Colonic mucosa (tissue), 4 donors: ENCODE results near the gene KYAT1. TPM values are rescaled to one million over a fixed set of nuclear protein-coding genes. Genes with fewer than 3 reads are reported as not detected.

Experiments used
- DNase-seq: peaks from one replicate; pipeline ENCODE4 v3.0.0-alpha.2; 2020
- H3K27ac ChIP-seq: fragments of 200-600 bp; one replicate; pipeline ENCODE4 v1.8.0; 2021
- H3K27me3 ChIP-seq: fragments of 200-600 bp; one replicate; pipeline ENCODE4 v1.8.0; 2021
- H3K36me3 ChIP-seq: fragments of 200-600 bp; one replicate; pipeline ENCODE4 v1.8.0; 2021
- H3K4me1 ChIP-seq: fragments of 200-600 bp; one replicate; pipeline ENCODE4 v1.8.0; 2021; ENCODE audit warnings: mild to moderate bottlenecking
- H3K4me3 ChIP-seq: fragments of 200-600 bp; one replicate; pipeline ENCODE4 v1.8.0; 2021
- H3K9ac ChIP-seq, 2 donors: one replicate each; pipeline ENCODE4 v1.7.0; 2013; ENCODE audit warnings: control low read depth in 2 of 2, low read depth in 2 of 2, low read length in 2 of 2
- H3K9me3 ChIP-seq: fragments of 200-600 bp; one replicate; pipeline ENCODE4 v1.8.0; 2021
- intact Hi-C: fragments of 100-400 bp; cut with DNase I; formaldehyde crosslinking; loops from one replicate; pipeline ENCODE4 v1.14.1; 2022
- total RNA-seq, 2 donors: library from RNA; stranded (reverse); fragmentation: NEBNext Ultra II Directional in 1 of 2; extraction: Animal tissue kit (Norgen Biotek cat#: 25700) in 1 of 2; gene quantifications; one replicate each; pipeline ENCODE4 v1.2.1, GENCODE V29; 2021
- TF ChIP-seq, protein P1 (sequence below): fragments of 200-600 bp; IDR thresholded peaks from one replicate; pipeline ENCODE4 v1.8.0; 2022; ENCODE audit warnings: antibody characterized with exemption, mild to moderate bottlenecking
- donor health status: healthy.
- donor health status: DM: no; HTN: no; CAD: no.
- donor health status: DM: no; HTN: no; CAD: no.

The KYAT1 gene
- total RNA-seq, 2 donors from 2014 or later: 2.0 to 5.1 TPM

DNA sequence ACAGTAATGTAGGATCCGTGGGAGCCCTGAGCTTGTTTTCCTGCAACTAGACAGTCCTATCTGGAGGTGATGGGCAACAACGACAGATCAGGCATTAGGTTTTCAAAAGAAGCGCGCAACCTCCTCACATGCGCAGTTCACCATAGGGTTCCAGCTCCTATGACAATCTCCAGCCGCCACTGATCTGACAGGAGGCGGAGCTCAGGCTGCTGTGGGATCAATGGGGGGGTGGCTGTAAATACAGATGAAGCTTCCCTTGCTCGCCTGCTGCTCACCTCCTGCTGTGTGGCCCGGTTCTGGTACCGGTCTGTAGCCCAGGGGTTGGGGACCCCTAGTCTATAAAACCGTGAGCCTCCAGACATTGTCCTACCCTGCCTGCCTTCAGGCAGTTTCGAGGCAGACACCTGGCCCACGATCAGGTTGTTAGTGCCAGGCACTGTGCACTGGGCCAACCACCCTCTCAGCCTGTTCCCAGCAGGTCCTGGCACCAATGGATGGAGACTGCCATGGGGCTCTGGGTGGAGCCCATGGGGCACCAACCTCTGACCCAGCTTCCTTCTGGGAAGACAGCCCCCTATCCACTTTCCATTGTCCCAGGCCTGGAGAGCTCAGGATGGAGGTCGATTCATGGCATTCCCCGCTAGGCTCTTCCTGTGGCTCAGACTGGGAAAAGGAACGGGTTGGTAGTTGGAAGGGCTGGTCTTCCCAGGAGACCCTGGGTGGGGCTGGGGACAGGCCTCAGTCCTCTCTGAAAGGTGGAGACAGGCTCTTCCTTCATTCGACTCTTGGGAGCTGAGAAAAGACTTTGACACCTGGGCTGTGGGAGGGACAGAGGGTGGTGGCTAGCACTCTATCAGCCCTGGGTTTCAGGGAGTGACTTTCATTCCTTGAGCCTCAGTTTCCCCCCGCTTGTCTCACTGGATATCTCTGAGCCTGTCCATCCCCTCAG, 61.8 kb downstream of the KYAT1 start:
- no peaks in the 10 kb centered on the region for H3K4me1 ChIP-seq
- H3K27me3 ChIP-seq: no peaks in the 10 kb centered on the region
- intact Hi-C loops: no loop called here
- TF ChIP-seq, protein P1, sequence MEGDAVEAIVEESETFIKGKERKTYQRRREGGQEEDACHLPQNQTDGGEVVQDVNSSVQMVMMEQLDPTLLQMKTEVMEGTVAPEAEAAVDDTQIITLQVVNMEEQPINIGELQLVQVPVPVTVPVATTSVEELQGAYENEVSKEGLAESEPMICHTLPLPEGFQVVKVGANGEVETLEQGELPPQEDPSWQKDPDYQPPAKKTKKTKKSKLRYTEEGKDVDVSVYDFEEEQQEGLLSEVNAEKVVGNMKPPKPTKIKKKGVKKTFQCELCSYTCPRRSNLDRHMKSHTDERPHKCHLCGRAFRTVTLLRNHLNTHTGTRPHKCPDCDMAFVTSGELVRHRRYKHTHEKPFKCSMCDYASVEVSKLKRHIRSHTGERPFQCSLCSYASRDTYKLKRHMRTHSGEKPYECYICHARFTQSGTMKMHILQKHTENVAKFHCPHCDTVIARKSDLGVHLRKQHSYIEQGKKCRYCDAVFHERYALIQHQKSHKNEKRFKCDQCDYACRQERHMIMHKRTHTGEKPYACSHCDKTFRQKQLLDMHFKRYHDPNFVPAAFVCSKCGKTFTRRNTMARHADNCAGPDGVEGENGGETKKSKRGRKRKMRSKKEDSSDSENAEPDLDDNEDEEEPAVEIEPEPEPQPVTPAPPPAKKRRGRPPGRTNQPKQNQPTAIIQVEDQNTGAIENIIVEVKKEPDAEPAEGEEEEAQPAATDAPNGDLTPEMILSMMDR: no peak
- H3K36me3 ChIP-seq: no peaks in the 10 kb centered on the region
- no peaks in the 10 kb centered on the region for H3K9me3 ChIP-seq
- no peak overlapping the region for H3K4me3 ChIP-seq
- H3K9ac ChIP-seq: no peak overlapping the region
- peak; percentile 44 for DNase-seq
- no peak overlapping the region for H3K27ac ChIP-seq

DNA sequence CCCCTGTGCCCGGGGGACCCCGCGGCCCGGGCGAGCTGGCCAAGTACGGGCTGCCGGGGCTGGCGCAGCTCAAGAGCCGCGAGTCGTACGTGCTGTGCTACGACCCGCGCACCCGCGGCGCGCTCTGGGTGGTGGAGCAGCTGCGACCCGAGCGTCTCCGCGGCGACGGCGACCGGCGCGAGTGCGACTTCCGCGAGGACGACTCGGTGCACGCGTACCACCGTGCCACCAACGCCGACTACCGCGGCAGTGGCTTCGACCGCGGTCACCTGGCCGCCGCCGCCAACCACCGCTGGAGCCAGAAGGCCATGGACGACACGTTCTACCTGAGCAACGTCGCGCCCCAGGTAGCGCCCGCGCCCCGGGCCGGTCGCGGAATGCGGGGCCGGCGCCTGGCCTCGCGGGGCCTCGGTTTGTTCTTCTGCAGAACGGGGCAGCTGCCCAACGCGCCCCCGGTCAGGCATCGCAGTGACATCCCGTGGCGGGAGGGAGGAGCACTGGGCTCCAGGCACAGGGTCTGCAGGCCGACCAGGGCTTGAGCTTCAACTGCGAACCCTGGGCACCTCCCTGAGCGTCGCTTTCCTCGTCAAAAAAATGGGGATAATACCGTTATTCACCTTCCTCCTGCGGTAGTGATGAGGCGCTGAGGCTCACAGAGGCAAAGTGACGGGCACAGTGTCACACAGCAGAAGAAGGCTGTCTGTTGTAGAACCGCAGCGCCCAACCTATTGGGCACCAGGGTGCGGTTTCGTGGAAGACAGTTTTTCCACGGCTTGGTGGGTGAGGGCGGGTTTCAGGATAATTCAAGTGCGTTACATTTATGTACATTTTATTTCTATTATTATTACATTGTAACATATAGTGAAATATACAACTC, 62.7 kb downstream of the KYAT1 start:
- intact Hi-C loops: no loop called here
- peak overlapping the region; percentile 67 for H3K4me3 ChIP-seq
- peak overlapping the region; percentile 49 to 75 for H3K9ac ChIP-seq
- no peaks in the 10 kb centered on the region for H3K9me3 ChIP-seq
- no peaks in the 10 kb centered on the region for H3K27me3 ChIP-seq
- H3K4me1 ChIP-seq: no peaks in the 10 kb centered on the region
- DNase-seq: peak; percentile 36
- H3K36me3 ChIP-seq: no peaks in the 10 kb centered on the region
- TF ChIP-seq, protein P1: no peak
- peak overlapping the region; percentile 87 for H3K27ac ChIP-seq

DNA sequence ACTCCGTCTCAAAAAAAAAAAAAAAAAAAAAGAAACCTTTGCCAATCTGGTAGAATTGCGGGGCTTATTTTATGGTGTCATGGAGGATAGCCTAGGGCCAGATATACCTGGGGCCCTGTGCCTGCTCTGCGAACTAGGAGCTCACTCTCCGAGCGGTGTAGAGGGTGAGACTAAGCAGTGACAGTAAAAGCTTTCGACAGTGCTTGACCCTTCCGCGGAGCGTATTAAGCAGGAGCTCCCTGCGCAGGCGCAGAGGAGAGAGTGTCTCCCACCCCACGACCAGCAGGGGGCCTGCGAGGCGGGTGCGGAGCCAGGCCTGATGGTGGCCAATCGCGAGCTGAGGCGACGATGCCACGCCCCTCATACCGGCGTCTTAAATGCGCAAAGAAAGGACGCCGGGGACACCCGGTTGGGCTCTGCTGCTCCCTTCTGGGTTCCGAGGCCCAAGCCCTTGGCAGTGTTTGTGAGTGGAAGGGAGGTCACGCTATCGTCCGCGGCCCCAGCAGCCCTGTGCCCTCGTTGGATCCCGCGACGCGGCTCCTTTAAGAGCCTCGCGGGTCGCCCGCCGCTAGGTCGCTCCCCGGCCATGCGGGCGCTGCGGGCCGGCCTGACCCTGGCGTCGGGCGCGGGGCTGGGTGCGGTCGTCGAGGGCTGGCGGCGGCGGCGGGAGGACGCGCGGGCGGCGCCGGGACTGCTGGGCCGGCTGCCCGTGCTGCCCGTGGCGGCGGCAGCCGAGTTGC, 63.5 kb downstream of the KYAT1 start, which contains the start of gene ENDOG:
TSS of gene ENDOG (plus strand) at position 402 of the 740 bp plus-strand sequence. CDS start at position 587, 185 bp downstream.
- Histone ChIP-seq H3K4me1 (no peaks in the 10 kb centered on the region), H3K9me3 (no peaks in the 10 kb centered on the region), H3K36me3 (no peaks in the 10 kb centered on the region), H3K27me3 (no peaks in the 10 kb centered on the region), H3K4me3 (peak within 1 kb of the TSS; percentile 67), H3K9ac (peak within 1 kb of the TSS; percentile 68 to 75), H3K27ac (peak within 1 kb of the TSS; percentile 87)
- TF ChIP-seq, protein P1: peak; percentile 95
- intact Hi-C loops: no loop called here
- peak; percentile 99 for DNase-seq

DNA sequence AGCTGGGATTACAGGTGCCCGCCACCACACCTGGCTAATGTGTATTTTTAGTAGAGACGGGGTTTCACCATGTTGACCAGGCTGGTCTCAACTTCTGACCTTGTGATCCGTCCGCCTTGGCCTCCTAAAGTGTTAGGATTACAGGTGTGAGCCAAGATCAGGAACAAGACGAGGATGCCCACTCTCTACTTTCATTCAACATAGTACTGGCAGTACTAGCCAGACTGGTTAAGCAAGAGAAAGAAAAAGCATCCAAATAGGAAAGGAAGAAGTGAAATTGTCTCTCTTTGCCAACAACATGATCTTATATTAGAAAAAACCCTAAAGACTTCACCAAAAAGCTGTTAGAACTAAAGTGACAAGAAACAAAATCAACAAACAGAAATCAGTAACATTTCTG, 70.9 kb downstream of the KYAT1 start:
- H3K9ac ChIP-seq: no peak overlapping the region
- no peaks in the 10 kb centered on the region for H3K4me1 ChIP-seq
- DNase-seq: no peak
- H3K27me3 ChIP-seq: no peaks in the 10 kb centered on the region
- no peaks in the 10 kb centered on the region for H3K36me3 ChIP-seq
- H3K9me3 ChIP-seq: no peaks in the 10 kb centered on the region
- intact Hi-C loops: no loop called here
- no peak overlapping the region for H3K4me3 ChIP-seq
- no peak overlapping the region for H3K27ac ChIP-seq
- TF ChIP-seq, protein P1: no peak

DNA sequence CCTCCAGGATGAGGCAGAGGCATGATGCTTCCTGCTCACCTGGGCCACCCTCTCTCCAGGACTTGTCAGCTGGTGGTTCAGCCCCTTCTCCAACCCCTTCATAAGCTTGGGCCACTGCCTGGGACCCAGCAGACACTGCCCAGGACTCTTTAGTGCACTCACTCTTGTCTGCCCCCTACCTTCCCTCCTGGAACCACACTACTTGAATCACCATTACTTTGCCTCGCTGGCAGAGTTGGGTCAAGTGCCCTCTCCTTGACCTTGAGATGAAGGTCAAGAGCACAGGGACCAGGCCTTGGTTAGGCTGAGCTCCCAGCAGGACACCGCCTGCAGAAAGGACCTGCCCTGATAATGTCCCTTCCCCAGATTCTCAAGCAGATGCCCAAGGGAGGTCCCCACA, 71.9 kb downstream of the KYAT1 start:
- Histone ChIP-seq H3K4me3 (no peak overlapping the region), H3K27ac (no peak overlapping the region), H3K9me3 (no peaks in the 10 kb centered on the region), H3K9ac (no peak overlapping the region), H3K36me3 (no peaks in the 10 kb centered on the region), H3K27me3 (no peaks in the 10 kb centered on the region), H3K4me1 (no peaks in the 10 kb centered on the region)
- intact Hi-C loops: no loop called here
- no peak for DNase-seq
- TF ChIP-seq, protein P1: no peak
